ENCODE measurements around the gene SKP1.
A peak's percentile ranks its signal among the peaks of the same experiment; 100 is the strongest.
"Not testable (repeated sequence)": the region's sequence is repeated elsewhere in the genome, so short reads cannot be mapped to it uniquely, and the experiment has no call there.

The SKP1 gene

DNA sequence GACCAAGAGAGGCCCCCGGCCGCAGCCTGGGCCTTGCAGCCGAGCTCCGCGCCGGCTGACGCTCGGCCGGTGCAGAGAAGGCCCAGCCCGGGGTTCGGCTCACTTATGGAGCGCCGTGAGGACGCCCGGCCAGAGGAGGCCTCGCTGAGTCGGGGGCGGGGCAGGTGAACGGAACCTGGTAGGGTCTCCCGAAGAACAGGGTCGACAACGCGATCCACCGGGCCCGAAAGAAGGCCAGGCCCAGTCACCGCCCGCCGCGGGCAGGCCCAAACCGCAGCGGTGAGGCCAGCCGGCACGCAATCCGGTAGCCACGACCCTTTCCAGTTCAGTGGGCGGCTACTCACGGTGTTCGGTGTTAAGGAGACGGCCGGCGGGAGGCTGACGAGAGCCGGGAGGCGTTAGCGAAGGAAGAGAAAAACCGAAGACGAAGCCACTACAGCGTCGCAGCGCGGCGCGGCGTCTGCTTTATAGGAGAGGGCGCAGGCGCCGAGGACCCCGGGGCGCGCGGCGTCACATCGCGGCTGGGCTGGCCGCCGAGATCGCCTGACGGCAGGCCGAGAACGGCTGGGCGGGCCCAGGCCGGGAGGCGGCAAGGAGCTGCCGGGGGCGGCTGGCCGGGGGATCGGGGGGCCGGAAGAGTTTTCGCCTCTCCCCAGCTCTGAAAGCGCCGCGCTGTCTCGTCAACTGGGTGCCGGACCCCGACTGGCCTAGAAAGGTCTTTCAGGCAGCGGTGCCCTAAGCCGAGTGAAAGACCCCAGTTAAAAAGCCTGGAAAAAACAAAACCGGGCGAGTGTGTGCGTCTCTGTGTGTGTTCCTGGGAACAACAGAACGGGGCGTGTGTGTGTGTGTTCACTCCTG is at the start of gene SKP1:
TSS of gene SKP1 (minus strand) at position 440 of the 858 bp plus-strand sequence. CDS start 2,928 bp downstream, outside the sequence.
- DNase-seq: peak; percentile 70

DNA sequence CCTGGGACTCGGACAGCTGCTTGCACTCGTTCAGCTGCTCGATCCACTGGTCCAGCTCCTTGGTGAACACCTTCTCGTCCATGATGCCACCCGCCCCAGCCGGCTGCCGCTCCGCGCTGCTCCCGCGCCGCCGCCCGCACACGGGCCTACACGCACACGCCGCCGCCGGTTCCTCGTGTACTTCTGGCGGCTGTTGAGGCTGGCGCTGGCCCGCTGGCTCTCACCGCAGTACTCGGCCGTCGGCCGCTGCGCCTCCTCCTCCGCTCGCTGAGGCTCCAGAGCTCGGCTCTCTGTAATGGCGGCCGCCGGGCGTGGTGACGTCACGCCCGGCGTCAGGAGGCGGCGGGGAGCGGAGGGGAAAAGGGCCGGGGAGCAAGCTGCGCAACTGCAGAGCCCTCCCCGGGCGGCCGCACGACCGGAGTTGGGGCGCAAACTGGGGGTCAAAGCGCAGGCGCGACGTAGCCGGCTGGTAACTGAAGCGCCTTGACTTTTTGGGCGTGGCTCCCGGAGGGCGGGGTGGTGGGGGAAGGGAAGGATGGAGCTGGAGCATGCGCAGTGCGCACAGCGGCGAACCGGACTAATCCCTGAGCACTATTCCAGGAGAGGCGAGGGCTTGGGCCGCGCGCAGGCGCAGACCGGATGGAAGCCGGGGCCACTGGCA is 49.2 kb upstream of the SKP1 start, which contains the start of gene PPP2CA:
TSS of gene PPP2CA (minus strand) at position 294 of the 661 bp plus-strand sequence. CDS start at position 82, 212 bp downstream.
- peak; percentile 95 for DNase-seq

DNA sequence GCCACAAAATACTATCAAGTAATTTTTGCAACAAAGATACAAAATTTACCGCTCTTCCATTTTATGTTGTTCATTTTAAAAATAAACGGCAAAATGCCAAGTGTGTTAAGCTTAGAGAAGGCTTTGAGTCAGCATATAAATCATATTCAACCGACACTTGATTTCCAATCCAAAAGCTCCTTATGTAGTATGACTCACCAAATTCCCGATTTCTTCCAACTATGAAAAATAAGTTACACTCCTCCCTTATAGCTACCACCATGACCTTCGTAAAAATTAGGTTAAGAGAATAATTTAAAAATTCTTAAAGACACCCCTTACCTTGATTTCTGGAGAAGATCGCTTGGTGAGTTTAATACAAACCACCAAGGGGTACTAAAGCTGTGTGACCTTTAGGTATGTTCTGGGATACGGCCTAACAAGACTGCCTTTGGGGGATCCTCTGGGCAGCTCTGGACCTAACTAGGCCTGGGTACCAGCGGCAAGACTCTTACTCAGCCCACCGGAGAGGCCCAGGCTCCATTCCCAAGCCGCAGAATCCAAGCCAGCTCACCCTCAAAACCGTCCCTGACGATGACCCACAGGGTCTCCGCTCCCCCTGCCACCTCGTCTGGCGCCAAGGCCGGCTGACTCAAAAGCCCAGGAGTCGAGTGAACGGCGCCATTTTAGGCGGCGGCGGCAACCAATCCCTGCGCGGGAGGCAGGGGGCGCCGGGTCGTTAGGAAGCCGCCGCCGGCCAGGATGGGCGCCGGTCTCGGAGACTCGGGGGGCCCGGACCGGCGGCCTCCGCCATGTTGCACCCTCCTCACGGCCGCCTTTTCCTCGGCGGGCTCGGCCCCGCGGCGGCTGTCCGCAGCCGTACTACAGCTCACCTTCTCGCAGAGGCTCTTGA is 48.4 kb upstream of the SKP1 start:
- DNase-seq: peak; percentile 56

DNA sequence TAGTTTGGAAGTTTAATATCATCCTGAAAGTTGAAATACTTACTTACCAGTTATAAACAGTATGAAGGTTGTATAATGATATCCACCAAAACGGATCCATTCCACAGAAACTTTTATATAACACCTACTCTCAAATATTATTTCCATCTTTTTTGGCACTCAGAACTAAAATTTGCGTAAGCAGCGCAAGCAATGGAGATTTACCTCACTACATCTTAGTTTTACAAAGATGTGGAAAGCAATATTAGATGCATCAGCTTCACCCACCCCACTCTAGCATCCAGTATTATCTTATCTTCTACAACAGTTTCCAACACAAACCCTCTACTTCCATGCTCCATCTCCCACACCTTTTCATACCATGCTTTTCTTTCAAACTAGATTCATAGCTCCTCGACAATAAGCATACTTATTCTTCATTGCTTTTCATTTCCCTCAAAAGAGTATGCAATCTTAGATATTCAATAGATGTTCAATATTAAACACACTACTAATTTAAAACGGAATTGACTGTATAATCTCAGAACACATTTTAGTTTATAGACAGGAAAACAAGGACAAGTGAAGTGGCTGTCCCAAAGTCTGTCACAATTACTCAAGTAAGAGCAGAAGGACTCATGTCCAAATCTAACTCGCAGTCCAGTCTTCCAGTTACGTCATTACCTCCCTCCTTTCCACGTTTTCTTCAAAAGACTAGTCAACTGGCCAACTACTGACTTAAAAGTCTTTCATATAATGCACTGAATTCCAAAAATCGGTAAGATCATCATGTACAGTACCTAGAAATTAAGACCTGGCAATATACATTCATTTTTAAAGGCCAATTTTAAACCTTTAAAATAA is 46.9 kb upstream of the SKP1 start:
- DNase-seq: no peak

DNA sequence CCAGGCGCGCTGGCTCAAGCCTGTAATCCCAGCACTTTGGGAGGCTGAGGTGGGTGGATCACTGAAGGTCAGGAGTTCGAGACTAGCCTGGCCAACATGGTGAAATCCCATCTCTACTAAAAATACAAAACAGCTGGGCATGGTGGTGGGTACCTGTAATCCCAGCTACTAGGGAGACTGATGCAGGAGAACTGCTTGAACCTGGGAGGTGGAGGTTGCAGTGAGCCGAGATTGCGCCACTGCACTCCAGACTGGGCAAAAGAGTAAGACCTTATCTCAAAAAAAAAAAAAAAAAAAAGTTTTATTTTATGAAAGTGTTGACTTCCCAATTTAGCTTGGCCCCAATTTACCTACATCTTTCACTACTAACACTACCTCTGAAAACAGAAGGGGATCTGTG is 44.9 kb upstream of the SKP1 start:
- DNase-seq: not testable (repeated sequence)

DNA sequence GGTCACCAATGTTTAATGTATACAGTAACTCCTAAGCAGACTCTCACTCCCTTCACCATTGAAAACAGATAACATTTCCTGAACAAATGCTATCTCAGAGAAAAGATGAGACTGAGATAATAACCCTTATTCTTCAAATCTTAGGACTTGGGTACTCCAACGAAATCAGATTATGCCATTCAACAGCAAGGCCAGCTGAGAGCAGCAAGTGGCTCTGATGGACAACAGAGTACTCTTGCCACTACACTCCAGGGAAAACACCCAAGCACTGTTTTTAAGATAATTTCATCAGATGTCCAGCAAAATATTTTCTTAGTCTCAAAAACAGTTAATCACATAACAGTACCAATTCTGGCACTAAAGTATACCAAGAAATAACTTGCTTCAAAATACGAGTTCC is 39.0 kb upstream of the SKP1 start:
- DNase-seq: no peak

DNA sequence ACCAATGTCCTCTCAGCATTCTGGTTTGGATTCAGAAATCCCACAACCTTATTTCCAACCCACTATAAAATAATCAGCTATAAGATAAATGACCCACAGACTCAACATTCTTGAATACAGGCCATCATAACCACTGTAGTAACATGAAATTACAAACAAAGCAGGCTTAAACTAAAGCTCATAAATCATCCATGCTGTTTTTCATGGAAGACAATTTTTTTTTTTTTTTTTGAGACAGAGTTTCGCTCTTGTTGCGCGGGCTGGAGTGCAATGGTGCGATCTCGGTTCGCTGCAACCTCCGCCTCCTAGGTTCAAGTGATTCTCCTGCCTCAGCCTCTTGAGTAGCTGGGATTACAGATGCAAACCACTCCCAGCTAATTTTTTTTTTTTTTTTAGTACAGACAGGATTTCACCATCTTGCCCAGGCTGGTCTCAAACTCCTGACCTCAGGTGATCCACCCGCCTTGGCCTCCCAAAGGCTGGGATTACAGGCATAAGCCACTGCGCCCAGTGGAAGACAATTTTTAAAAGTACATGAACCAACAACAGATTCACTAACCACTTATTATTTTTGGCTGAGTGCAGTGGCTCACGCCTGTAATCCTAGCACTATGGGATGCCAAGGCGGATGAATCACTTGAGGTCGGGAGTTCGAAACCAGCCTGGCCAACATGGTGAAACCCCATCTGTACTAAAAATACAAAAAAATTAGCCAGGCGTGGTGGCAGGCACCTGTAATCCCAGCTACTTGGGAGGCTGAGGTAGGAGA is 34.7 kb upstream of the SKP1 start:
- not testable (repeated sequence) for DNase-seq

DNA sequence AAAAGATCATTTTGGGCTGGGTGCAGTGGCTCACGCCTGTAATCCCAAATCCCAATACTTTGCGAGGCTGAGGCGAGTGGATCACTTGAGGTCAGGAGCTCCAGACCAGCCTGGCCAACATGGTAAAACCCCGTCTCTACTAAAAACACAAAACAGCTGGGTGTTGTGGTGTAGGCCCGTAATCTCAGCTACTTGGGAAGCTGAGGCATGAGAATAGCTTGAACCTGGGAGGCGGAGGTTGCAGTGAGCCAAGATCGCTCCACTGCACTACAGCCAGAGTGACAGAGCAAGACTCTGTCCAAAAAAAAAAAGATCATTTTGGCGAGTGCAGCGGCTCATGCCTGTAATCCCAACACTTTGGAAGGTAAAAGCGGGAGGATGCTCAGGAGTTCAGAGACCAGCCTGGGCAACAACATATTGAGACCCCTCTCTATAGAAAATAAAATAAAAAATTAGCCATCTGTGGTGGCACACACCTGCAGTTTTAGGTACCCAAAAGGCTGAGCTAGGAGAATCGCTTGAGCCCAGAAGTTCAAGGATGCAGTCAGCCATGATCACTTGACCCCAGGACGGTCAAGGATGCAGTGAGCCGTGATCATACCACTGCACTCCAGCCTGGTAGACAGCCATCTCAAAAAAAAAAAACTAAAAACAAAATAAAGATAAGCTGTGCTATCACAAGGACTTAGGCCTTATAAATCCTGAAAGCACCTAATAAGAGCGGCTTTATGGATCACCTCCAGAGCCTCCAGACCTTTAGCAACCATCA is 32.9 kb upstream of the SKP1 start:
- no peak for DNase-seq

DNA sequence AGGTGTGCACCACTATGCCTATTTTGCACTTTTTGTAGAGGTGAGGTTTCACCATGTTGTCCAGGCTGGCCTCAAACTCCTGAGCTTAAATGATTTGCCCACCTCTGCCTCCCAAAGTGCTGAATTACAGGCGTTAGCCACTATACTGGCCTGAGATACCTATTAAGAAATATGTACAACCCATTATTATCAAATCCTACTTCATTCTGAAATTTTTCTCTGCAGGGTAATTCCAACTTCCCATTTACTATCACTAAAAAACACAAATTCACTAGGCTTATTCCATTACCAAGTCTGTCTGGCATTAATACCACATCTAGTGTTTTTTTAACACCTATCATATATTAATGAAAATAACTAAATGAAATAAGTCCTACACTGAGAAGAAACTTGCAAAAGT is 30.9 kb upstream of the SKP1 start:
- no peak for DNase-seq

DNA sequence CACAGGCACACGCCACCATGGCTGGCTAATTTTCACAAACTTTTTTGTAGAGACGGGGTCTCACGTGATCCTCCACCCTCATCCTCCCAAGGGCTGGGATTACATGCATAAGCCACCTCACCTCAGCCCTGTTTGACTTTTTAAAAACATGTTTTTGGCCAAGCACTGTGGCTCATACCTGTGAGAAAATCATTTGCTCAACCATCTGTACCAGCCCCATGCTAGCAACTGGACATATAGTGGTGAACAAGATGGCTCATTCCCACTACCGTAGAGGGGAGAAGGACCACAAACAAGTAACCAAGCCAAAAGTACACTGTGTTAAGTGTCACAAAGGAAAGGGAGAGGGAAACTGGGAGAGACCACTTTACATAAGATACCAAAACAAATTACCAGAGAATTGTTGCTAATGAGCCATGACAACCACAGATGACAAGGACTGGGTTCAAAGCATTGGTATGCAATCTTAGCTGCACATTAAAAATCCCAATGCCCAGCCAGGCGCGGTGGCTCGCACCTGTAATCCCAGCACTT is 29.9 kb upstream of the SKP1 start:
- no peak for DNase-seq

DNA sequence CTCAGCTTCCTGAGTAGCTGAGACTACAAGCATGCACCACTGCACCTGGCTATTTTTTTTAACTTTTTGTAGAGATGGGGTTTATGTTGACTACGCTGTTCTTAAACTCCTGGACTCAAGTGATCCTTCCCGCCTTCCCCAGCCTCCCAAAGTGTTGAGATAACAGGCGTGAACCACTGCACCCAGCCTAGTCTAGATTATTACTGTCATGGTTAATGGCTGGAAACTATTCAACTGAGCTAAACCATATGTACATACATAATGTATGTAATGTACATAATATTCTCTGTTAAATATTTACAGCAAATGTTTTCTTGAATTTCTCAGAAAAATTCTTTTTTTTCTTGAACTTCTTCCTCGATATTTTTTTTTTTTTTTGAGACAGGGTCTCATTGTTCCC is 27.8 kb upstream of the SKP1 start:
- no peak for DNase-seq

DNA sequence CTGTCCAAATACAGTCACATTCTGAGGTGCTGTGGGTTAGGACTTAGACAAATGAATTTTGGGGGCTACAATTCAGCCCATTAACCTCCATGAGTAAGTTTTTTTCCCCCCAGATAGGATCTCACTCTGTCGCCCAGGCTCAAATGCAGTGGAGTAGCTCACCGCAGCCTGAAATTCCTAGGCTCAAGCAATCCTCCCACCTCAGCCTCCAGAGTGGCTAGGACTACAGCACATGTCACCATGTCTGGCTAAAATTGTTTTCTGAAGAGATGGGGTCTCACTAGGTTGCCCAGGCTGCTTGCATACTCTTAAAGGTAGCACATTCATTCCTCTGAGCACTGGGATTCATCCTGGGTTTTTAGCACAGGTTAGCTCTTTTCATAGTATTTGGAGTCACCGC is 26.9 kb upstream of the SKP1 start:
- no peak for DNase-seq

DNA sequence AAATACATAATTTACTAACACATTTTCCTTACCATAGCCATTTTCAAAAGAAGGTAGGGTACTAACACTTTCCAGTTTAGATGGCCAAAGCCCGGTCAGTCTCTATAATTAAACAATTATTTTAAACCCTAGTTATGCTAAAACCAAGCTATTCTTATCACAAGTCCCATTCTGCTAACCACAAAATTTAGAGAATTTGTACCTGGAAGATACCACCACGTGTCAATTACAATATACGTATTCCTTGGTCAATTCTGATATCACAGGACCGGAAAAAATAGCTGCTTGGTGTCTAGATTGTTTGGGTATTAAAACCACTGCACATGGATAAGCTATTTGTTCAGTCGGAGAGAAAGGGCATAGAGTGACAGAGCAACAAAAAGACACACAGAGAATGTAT is 18.9 kb upstream of the SKP1 start:
- DNase-seq: no peak

DNA sequence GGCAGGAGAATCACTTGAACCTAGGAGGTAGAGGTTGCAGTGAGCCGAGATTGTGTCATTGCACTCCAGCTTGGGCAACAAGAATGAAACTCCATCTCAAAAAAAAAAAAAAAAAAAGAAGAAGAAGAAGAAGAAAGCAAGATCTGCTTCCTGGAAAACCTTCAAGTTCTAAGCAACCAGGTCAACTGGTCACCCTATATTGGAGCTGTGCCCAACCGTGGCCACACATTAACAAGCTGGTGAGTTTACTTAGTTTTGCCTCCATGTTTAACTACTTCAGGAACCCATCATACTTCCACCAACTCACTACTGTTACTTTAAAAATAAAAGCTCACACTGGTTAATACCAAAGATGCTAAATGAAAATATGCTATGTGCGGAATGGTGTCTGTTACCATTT is 12.3 kb upstream of the SKP1 start:
- no peak for DNase-seq

DNA sequence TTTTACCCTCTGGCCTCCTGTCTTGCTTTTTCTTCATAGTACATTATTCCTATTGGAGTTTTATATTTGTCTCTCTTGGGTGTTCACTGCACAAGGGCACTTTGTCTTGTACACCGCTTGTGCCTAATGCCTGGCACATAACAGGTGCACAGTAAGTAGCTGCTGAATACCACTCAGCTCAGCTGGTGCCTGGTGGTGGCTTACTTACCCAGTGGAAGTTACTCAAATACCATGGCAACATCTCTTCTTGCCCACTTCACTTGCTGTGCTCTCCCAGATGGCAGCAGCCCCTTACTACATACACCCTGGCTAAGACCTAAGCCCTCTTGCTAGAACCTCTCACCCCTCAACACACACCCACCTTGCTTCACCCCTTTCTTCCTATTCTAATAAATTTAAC is 11.3 kb upstream of the SKP1 start:
- no peak for DNase-seq

DNA sequence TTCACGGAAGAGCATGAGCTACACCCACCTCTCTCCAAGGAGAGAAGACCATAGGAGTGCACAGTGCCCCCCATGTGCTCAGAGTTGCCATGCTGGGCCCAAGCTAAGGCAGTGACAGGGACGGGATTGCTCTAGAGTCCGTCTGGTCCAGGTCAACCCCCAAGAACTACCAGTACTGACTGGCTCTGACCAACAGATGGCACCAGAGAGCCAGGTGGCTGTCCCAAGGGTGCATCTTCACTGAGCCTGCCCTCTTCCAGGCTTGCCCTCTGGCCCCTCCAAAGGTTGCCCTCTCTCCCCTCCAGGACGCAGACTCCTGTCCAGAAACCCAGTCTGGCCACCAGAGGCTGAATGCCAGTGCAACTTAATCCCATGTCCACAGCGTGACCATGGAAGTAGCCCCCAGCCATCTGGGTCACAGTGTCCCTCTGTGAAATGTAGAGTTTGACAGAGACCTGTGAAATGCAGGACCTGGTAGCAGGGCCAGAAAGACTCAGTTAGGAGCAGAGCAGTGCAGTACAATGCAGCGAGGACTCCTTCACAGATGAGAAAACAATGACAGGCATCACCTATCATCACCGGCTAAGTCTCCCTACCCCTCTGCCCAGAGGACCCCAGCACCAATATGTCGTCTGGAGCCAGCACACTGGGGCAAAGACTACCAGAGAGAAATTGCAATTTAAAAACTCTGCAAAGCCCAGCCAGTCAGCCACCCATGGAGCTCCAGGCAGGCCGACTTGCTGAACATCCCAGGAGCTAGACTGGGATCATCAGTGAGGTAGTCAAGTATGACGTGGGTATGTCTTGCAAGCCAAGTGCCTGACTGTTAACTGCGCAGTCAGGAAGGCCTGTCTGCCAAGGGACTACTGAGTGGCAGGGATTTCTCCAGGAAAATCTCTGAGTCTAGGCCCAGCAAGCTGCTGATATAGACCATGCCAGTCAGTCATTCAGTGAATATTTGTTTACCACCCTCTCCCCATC is 7.7 kb upstream of the SKP1 start:
- peak; percentile 43 for DNase-seq

DNA sequence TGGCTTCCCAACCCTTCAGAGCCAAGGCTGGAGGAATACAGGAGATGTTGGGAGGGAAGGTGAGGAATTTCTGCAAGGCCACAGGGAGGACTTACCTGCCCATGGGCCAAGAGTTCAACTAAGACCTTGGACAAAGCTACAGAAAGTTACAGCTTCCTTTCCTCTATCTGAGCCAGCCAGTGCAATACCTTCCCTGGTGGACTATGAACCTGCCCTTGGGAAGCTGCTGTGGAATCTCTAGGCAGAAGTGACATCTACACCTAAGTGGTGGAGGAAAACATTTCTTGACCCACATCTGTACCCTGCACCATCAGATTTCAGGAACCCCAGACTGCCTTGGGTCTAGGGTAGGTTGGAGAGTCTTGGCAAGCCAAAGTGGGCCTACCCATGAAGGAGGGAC is 6.7 kb upstream of the SKP1 start:
- DNase-seq: no peak

DNA sequence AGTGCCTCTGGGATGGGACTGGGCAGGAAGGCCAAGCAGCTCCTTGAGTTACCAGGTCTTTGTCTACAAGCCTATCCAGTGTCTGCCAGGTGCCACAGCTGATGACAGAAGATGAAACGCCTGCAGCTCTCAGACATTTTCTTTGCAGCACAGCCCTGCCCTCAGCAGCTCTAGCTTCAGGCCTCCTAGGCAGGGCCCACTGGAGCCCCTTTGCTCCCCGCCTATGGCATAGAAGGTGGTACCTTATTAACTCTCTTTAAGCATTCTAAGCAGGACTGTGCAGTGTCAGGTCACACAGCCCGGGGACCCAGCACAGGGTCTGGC is 1.3 kb upstream of the SKP1 start:
- DNase-seq: no peak

DNA sequence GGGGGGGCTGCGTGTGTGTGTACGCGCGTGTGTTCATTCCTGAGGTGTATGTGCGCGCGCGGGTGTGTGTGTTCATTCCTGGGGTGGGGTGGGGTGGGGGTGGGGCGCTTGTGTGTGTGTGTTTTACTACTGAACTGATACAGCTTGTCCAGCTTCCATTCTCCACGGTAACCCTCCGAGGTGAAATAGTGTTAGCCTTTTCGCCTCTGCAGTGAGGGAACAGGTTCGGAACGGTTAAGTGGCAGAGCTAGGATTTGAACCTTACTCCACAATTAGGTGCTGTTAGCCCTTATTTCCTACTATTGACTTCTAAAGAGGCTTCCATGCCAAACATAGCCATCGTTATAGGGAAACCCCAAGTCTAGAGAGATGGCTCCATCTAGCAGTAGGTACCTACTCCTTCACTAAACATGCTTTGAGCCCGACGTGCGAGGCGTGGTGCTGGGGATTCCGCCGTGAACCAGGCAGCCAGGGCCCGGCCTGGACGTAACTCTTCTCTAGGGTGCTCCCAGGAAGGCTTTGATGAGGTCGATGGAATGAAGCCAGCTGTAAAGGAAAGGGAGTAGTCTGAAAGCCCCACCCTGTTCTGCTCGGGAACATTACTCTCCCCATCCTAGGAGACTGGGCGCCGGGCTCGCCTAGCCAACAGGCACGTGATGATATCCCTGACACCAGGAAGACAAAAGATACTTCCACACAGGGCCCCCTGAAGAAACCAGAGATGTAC is 782 bp upstream of the SKP1 start:
- DNase-seq: peak; percentile 9
